ENCODE results near the gene TCERG1L.

TCERG1L gene

GRCh38 chr10:131114846-131115245 is 196.7 kb downstream of the TCERG1L start:
- Histone ChIP-seq H3K27me3 (ENCODE audit: insufficient read depth, low read depth, severe bottlenecking) (no peaks in the 10 kb centered on the region), H3K9me3 (ENCODE audit: severe bottlenecking) (no peaks in the 10 kb centered on the region), H3K27ac (no peak overlapping the region), H3K4me3 (ENCODE audit: low read depth, low read length) (no peak overlapping the region), H3K36me3 (no peaks in the 10 kb centered on the region)
- no peak for TF ChIP-seq CTCF (IDR thresholded peaks at IDR 0.05; ENCODE audit: low read depth, low read length)
- no peak for DNase-seq

DNA sequence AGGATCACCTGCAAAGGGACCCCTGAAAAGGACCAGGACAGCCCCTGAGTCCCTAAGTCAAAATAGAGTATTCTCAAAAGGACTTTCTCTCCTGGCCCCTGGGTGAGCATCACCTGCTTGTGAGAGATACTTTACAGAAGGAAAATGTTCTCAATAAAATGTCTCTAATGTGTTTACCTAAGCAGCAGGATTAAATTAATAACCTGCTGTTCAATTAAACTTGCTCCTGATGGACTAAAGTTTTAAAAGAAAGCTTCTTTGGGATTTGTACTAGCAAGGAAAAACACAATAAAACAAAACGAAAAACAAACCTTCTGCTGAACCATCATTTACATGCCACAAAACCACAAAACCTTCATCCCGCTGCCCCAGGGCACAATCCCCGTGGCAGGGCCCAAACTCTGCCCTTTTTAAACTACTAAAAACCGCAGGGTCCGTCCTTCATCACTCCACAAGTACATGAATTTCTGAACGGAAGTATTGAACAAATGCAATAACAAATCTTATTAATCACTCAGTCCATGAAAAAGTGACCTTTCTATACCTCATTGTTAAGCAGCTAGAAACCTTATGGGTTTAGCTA is 197.7 kb downstream of the TCERG1L start:
- no peaks in the 10 kb centered on the region for H3K9me3 ChIP-seq (ENCODE audit: severe bottlenecking)
- no peak overlapping the region for H3K4me3 ChIP-seq (ENCODE audit: low read depth, low read length)
- no peak for DNase-seq
- no peaks in the 10 kb centered on the region for H3K36me3 ChIP-seq
- no peak for TF ChIP-seq CTCF (IDR thresholded peaks at IDR 0.05; ENCODE audit: low read depth, low read length)
- H3K27ac ChIP-seq, result no peak overlapping the region
- no peaks in the 10 kb centered on the region for H3K27me3 ChIP-seq (ENCODE audit: insufficient read depth, low read depth, severe bottlenecking)

DNA sequence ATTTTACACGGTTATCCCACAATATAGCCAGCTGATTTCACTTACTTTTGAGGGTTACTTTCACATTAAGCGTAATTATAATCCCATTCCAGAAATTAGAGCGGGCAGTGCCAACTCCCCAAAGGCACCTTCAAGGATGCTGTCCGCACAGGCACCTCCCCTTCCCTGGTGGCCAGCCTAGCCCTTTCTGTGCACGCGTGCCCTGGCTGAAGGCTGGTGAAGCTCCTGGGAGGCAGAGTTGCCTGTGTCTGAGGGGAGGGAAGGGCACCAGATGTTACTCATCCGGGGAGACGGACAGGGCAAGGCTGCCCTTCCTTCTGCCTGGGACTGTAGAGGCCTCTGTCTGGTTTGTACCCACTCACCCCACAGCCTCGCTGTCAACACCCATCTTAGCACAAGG is 198.4 kb downstream of the TCERG1L start:
- Histone ChIP-seq H3K9me3 (ENCODE audit: severe bottlenecking) (no peaks in the 10 kb centered on the region), H3K27ac (no peak overlapping the region), H3K27me3 (ENCODE audit: insufficient read depth, low read depth, severe bottlenecking) (no peaks in the 10 kb centered on the region), H3K4me3 (ENCODE audit: low read depth, low read length) (no peak overlapping the region), H3K36me3 (no peaks in the 10 kb centered on the region)
- no peak for DNase-seq
- TF ChIP-seq CTCF (IDR thresholded peaks at IDR 0.05; ENCODE audit: low read depth, low read length), result no peak

GRCh38 chr10:131112691-131113090 is 198.8 kb downstream of the TCERG1L start:
- Histone ChIP-seq H3K27me3 (ENCODE audit: insufficient read depth, low read depth, severe bottlenecking) (no peaks in the 10 kb centered on the region), H3K9me3 (ENCODE audit: severe bottlenecking) (no peaks in the 10 kb centered on the region), H3K4me3 (ENCODE audit: low read depth, low read length) (no peak overlapping the region), H3K36me3 (no peaks in the 10 kb centered on the region), H3K27ac (no peak overlapping the region)
- TF ChIP-seq CTCF (IDR thresholded peaks at IDR 0.05; ENCODE audit: low read depth, low read length), result no peak
- no peak for DNase-seq

DNA sequence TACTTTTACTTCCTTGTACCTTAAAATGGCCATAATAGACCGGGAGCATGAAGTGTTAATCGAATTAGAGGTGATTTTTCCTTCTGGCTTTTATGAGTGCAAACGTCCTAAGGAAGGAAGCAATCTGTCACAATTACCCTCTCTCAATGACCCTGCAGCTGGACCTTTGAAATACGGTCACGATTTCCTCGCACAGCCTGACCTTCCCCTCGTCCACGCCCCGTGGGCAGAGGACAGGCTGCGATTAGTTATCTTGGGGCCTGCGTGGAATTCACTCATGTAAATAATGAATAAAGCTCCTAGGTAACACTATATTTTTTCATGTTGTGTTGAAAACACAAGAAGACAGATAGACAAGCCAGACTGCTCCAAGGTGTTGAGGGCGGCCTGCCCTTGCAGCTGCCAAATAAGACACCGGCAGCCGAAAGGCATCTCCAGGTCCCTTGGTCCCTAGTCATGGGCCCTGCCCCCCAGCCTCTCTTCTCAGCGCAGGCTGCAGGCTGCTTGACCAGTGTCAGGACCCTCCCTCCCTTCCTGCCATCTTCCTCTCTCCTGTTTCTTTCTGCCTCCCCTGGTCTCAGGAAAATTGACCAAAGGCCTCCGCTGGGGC is 199.9 kb downstream of the TCERG1L start:
- no peaks in the 10 kb centered on the region for H3K36me3 ChIP-seq
- no peak overlapping the region for H3K27ac ChIP-seq
- TF ChIP-seq CTCF (IDR thresholded peaks at IDR 0.05; ENCODE audit: low read depth, low read length), result no peak
- no peak overlapping the region for H3K4me3 ChIP-seq (ENCODE audit: low read depth, low read length)
- no peak for DNase-seq
- H3K9me3 ChIP-seq (ENCODE audit: severe bottlenecking), result no peaks in the 10 kb centered on the region
- no peaks in the 10 kb centered on the region for H3K27me3 ChIP-seq (ENCODE audit: insufficient read depth, low read depth, severe bottlenecking)

DNA sequence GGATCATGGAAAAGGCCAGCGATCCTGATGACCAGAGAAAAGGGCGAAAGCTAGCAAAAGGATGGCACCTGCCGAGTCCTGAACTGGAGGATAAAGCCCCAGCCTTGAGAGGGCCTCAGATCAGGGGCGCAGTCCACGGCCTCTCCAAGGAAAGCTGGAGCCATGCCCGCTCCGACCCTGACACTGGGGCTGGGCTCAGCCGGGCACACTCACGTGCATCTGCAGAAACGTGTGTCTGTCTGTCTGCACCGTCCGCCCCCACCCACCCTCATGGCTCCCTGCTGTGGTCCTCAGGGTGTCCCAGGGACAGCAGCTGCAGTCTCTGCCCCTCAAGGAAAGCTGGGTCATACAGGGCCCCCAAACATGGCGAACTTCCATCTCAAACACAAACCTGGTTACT is 200.5 kb downstream of the TCERG1L start:
- Histone ChIP-seq H3K4me3 (ENCODE audit: low read depth, low read length) (no peak overlapping the region), H3K9me3 (ENCODE audit: severe bottlenecking) (peaks cover 2% of the 10 kb centered on the region), H3K36me3 (no peaks in the 10 kb centered on the region), H3K27me3 (ENCODE audit: insufficient read depth, low read depth, severe bottlenecking) (no peaks in the 10 kb centered on the region), H3K27ac (no peak overlapping the region)
- DNase-seq, result no peak
- no peak for TF ChIP-seq CTCF (IDR thresholded peaks at IDR 0.05; ENCODE audit: low read depth, low read length)

Data from WERI-Rb-1 (cell line).